HK-2 (cell line): ENCODE measurements around the gene BID.
"Not testable (repeated sequence)": the region's sequence is repeated elsewhere in the genome, so short reads cannot be mapped to it uniquely, and the experiment has no call there.

Source experiments
- DNase-seq: peaks from one replicate; pipeline ENCODE4 v3.0.0-alpha.2; 2018; ENCODE audit not compliant: unreplicated experiment

The BID gene

GRCh38 chr22:17769716-17770082 lies 4.6 kb downstream of the BID start:
- DNase-seq = no peak

GRCh38 chr22:17769013-17769715 lies 5.1 kb downstream of the BID start:
- DNase-seq = no peak

DNA sequence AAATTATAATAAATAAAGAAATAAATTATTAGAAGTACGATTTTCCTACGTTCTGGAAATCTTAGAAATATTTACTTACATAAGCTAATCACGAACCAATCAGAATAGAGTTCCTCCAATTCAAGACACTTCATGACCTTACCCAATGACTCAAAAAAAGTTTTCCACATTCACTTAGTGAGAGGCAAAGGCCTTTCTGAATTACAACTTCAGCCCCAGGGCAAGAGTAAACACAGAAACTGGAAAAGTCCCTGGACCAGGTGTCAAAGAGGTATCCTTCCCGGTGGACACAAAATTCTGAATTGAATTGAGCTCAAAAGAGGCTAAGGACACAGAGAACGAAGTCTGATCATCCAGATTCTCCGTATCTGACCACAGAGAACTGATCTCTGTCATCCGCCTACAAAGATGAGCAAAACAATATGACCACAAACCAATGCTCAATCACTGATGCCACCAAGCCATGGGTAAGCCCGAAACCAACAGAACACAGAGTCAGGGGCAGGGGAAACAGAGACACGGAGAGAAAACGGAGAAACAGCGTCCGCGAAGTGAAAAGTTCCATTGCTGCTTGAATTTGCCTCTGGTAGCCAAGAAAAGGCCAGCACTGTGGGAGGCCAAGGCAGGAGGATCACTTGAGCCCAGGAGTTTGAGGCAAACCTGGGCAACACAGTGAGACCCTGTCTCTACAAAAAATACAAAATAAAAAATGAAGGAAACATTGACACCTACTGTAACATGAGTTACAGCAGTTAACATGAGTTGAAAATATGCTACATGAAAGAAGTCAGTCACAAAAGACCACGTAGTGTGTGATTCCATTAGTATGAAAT lies 6.8 kb downstream of the BID start:
- no peak for DNase-seq

DNA sequence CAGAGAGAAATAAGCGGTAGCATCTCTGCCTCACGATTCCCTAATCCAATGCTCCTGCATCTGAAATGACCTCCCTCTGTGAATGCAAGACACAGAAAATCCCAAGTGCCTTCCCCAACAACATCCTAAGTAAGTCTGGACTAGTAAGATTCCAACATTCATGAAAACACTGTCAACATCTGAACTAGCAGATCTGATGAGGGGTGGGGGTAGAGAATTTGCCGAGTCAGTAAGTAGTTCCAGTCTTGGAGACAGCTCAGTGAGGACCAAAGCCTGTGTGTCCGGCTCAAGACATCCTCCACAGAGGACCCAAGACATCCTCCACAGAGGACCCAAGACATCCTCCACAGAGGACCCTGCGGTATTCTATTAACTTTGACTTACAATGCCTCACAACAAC lies 9.4 kb downstream of the BID start:
- DNase-seq = not testable (repeated sequence)

DNA sequence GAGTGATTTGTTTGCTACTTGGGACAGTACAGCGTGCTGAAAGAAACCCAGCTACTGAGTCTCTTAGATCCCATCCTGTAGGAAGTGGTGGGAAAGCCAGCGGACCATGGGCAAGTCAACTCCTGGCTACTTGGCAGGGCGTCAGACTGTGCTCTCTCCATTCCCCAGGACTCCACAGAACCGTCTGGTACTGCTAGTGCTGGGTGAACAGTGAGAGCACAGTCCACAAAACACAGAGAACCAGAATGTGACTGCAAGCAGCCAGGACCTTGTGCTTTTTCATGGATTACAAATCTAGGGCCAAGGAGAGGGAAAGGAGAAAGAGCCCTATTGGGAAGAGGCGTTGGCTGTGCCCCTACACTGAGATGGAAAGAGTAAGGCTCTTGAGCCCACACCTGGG lies 10.2 kb downstream of the BID start:
- no peak for DNase-seq

DNA sequence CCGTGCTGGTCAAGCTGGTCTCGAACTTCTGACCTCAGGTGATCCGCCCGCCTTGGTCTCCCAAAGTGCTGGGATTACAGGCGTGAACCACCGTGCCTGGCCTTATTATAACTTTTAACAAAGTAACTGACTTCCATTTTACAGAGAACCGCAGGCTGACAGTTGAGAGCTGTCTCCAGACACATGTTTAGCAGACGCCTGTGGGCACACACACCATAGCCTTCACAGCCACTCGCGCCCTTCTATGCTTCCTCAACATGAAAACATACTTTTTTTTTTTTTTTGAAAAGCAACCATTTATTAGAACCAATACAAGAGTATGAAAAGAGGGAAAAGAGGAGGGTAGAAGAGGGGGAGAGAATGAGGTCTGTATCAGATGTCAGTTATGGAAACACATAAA lies 10.8 kb downstream of the BID start:
- not testable (repeated sequence) for DNase-seq

GRCh38 chr22:17761138-17761488 lies 13.2 kb downstream of the BID start:
- no peak for DNase-seq

DNA sequence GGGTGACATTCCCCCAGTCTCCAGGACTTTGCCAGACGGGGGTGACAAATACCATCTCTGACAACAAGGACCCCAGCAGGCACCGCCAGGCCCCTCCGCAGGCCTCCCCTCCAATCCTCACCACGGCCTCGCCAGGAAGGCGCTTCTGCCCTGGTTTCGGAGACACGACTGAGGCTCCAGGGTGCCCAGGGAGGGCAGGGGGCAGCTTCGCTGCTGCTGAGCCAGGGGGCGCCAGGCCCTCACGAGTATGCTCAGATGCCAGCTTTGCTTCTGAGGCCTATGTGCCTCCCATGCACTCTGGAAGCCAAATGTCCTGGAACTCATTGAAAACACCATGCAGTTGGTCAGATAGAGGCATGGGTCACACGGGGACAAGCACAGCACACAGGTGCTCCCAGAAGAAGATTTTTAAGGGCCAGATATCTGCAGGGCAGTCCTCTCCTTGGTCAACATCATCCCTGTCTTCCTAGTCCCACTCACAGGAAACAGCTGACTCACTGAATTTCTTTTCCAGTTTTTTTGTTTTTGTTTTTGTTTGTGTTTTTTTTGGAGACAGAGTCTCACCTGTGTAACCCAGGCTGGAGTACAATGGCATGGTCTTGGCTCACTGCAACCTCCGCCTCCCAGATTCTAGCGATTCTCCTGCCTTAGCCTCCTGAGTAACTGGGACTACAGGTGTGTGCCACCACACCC lies 19.9 kb downstream of the BID start:
- no peak for DNase-seq

- DNase-seq = no peak
These were observed 20.8 kb downstream of the BID start for GRCh38 chr22:17753401-17753989.

GRCh38 chr22:17751596-17751995 lies 22.7 kb downstream of the BID start:
- DNase-seq = no peak

- DNase-seq = no peak
These were observed 24.5 kb downstream of the BID start for GRCh38 chr22:17749605-17750395.

GRCh38 chr22:17748555-17749353 lies 25.5 kb downstream of the BID start:
- no peak for DNase-seq

- no peak for DNase-seq
These were observed 27.4 kb downstream of the BID start for GRCh38 chr22:17746916-17747315.

DNA sequence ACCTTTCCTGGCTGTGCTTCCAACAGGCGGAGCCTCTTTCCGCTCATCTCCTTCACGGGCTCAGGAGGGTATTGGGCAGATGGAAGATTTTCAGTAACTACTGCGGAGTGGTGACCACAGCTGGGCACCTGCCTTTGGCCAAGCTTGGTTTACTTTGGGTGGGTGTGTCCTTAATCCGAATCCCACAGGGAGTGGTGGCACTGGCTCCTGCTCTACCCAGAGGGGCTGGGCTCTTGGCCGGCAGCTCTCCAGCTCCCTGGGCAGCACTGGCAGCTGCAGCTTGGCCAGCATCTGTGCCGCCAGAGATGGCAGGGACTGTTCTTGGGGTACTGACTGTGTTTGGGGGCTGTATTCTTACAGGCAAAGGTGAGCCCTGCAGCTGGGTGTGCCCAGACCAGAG lies 29.8 kb downstream of the BID start:
- no peak for DNase-seq

- no peak for DNase-seq
These were observed 30.4 kb downstream of the BID start for GRCh38 chr22:17743661-17744411.

DNA sequence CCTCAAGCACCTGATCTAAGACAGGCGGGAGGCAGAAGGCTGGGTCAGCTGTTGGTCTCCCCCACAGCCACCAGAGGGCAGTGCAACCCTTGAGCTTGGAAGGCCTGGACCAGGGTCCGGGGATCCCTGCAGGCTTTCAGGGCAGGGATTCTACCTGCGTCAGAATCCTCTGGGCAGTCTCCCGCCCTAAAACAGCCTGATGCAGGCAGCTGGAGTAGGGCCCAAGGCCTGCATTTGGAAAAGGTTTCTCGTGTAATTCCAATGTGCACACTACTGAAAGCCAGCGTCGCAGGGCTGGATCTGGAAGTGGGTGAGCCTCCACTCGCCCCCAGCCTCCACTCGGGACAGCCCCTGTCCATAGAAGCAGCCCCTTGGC lies 31.8 kb downstream of the BID start:
- peak; percentile 70 for DNase-seq

- DNase-seq = no peak
These were observed 32.3 kb downstream of the BID start for GRCh38 chr22:17741866-17742526.

GRCh38 chr22:17739196-17739975 lies 34.9 kb downstream of the BID start:
- no peak for DNase-seq
